Endothelial cell of umbilical vein (primary cell): Measurements from ENCODE around the gene EVC. TPM values are rescaled to one million over a fixed set of nuclear protein-coding genes. Genes with fewer than 3 reads are reported as not detected.

ENCODE experiments used
- BruUV-seq: library from RNA; stranded (reverse); fragments of 400-500 nt; replicated peaks from 2 replicates; lab custom pipeline; 2021; lab: Mats Ljungman, UMichigan
- CTCF ChIA-PET: fragments of 300-600, 350-600 bp; sonication (Branson Sonifier 250); formaldehyde crosslinking; loops from one replicate; lab custom pipeline; 2021; ENCODE audit warnings: antibody characterized with exemption, inconsistent platforms; lab: Charles Lee
- POLR2A ChIA-PET: fragments of 300-600, 350-600 bp; sonication (Branson Sonifier 250); formaldehyde crosslinking; loops from one replicate; lab custom pipeline; 2021; ENCODE audit warnings: antibody characterized with exemption, inconsistent platforms; lab: Charles Lee
- DNase-seq: peaks from one replicate; pipeline ENCODE4 v3.0.0-alpha.2; 2011; ENCODE audit warnings: low read depth, low spot score
- FAIRE-seq: peaks from 2 replicates; lab custom pipeline; 2011; peaks lifted over from hg19 to GRCh38; lab: Jason Lieb, UNC
- H2AFZ ChIP-seq: 2 replicates; pipeline ENCODE4 v1.6.0; 2012; ENCODE audit warnings: low read depth, low read length, control low read depth, inconsistent platforms
- H3K27ac ChIP-seq: 2 replicates; pipeline ENCODE4 v1.5.1; 2011; ENCODE audit warnings: low read depth, mild to moderate bottlenecking, control low read depth, low read length, moderate library complexity; ENCODE audit not compliant: insufficient read depth
- H3K27me3 ChIP-seq, 2 experiments: 2 replicates each; pipeline versions ENCODE4 v1.6.0 to v1.6.1; 2011; ENCODE audit warnings: low read length in 2 of 2, mixed read lengths in 1 of 2; ENCODE audit not compliant: control insufficient read depth in 2 of 2, insufficient read depth in 2 of 2
- H3K36me3 ChIP-seq, 2 experiments: 2 replicates in 1 of 2; 3 replicates in 1 of 2; pipeline ENCODE4 v1.5.1; 2011; ENCODE audit warnings: low read length in 2 of 2, mild to moderate bottlenecking in 1 of 2, moderate library complexity in 1 of 2; ENCODE audit not compliant: control insufficient read depth in 2 of 2, insufficient read depth in 2 of 2; ENCODE audit errors: extremely low read depth in 1 of 2
- H3K4me1 ChIP-seq: 3 replicates; pipeline ENCODE4 v1.5.1; 2011; ENCODE audit warnings: mild to moderate bottlenecking, low read length; ENCODE audit not compliant: control insufficient read depth, insufficient read depth; ENCODE audit errors: extremely low read depth
- H3K4me2 ChIP-seq: 2 replicates; pipeline ENCODE4 v1.6.1; 2011; ENCODE audit warnings: low read length, control low read depth, mixed read lengths; ENCODE audit not compliant: insufficient read depth
- H3K4me3 ChIP-seq, 3 experiments: fragments of 200-600 bp in 1 of 3; sonication (generic), shearing (Covaris generic) in 1 of 3; replicated peaks in 1 of 3; 2 replicates each; pipeline ENCODE4 v1.5.1; 2011 to 2016; ENCODE audit warnings: control low read depth in 3 of 3, low read length in 3 of 3, mild to moderate bottlenecking in 2 of 3, inconsistent platforms in 1 of 3, low read depth in 1 of 3, moderate library complexity in 1 of 3; ENCODE audit not compliant: insufficient read depth in 1 of 3
- H3K79me2 ChIP-seq: 2 replicates; pipeline ENCODE4 v1.6.0; 2012; ENCODE audit warnings: low read length, inconsistent platforms; ENCODE audit not compliant: control insufficient read depth, insufficient read depth
- H3K9ac ChIP-seq: replicated peaks from 2 replicates; pipeline ENCODE3; 2011; ENCODE audit warnings: low read length, control low read depth; ENCODE audit not compliant: insufficient read depth; ENCODE audit errors: extremely low read depth
- H3K9me1 ChIP-seq: replicated peaks from 3 replicates; pipeline ENCODE4 v1.6.0; 2011; ENCODE audit warnings: mild to moderate bottlenecking, low read length; ENCODE audit not compliant: control insufficient read depth, insufficient read depth; ENCODE audit errors: extremely low read depth
- H3K9me3 ChIP-seq: replicated peaks from 2 replicates; pipeline ENCODE4 v1.5.1; 2012; ENCODE audit warnings: low read length, inconsistent platforms; ENCODE audit not compliant: control insufficient read depth, insufficient read depth
- H4K20me1 ChIP-seq: replicated peaks from 2 replicates; pipeline ENCODE3; 2011; ENCODE audit warnings: mild to moderate bottlenecking, low read length; ENCODE audit not compliant: control insufficient read depth, insufficient read depth; ENCODE audit errors: extremely low read depth
- CTCF ChIP-seq, 2 donors: IDR thresholded peaks; 1 replicate in 1 of 2; 2 replicates in 1 of 2; pipeline ENCODE4 v1.5.1; 2011; ENCODE audit warnings: low read length in 2 of 2, mild to moderate bottlenecking in 2 of 2, moderate library complexity in 2 of 2, control low read depth in 1 of 2, inconsistent platforms in 1 of 2, low read depth in 1 of 2; ENCODE audit not compliant: insufficient read depth in 1 of 2; ENCODE audit errors: extremely low read depth in 1 of 2
- EZH2 ChIP-seq: IDR thresholded peaks from 2 replicates; pipeline ENCODE4 v1.6.1; 2012; ENCODE audit warnings: borderline replicate concordance, low read depth, mild to moderate bottlenecking, moderate library complexity, low read length, inconsistent platforms; ENCODE audit not compliant: severe bottlenecking
- FOS ChIP-seq: IDR thresholded peaks from 2 replicates; pipeline ENCODE4 v1.6.1; 2011; ENCODE audit warnings: mild to moderate bottlenecking, low read length, moderate library complexity, borderline replicate concordance; ENCODE audit not compliant: insufficient read depth
- GATA2 ChIP-seq: IDR thresholded peaks from 2 replicates; pipeline ENCODE4 v1.7.0; 2011; ENCODE audit warnings: low read depth, mild to moderate bottlenecking, moderate library complexity, mixed read lengths, low read length; ENCODE audit not compliant: insufficient read length, insufficient read depth
- JUN ChIP-seq: IDR thresholded peaks from 2 replicates; pipeline ENCODE4 v1.6.1; 2011; ENCODE audit warnings: borderline replicate concordance, low read depth; ENCODE audit not compliant: insufficient read length, insufficient read depth
- MYC ChIP-seq: IDR thresholded peaks from one replicate; pipeline ENCODE4 v1.6.1; 2011; ENCODE audit warnings: mild to moderate bottlenecking, low read depth, low read length
- POLR2A ChIP-seq: IDR thresholded peaks from 2 replicates; pipeline ENCODE4 v1.6.1; 2012; ENCODE audit warnings: low read depth, mild to moderate bottlenecking, control low read depth, low read length
- POLR2AphosphoS5 ChIP-seq: IDR thresholded peaks from 2 replicates; pipeline ENCODE4 v1.6.1; 2012; ENCODE audit warnings: low read depth, mild to moderate bottlenecking, control low read depth, low read length, moderate library complexity; ENCODE audit not compliant: insufficient read depth
- dilution Hi-C: fragments of 300-500 bp; cut with MboI; formaldehyde crosslinking; loops from one replicate; pipeline ENCODE4 v1.15.0; 2019; ENCODE audit warnings: low sequenced_read_pairs; ENCODE audit not compliant: extremely low pct_ligation_motif_present
- intact Hi-C: fragments of 100-400 bp; cut with micrococcal nuclease; formaldehyde crosslinking; loops from one replicate; pipeline ENCODE4 v1.10.0; 2022
- polyA plus RNA-seq, 4 experiments: library from polyadenylated mRNA; depleted of rRNA in 3 of 4; stranded (reverse) in 3 of 4; unstranded in 1 of 4; fragments of >200 nt; gene quantifications; 2 replicates each; pipeline versions ENCODE4 v1.2.1 to v1.2.3, GENCODE V29; 2011 to 2012; ENCODE audit warnings: missing spikeins in 1 of 4
- total RNA-seq: library from RNA; stranded (reverse); gene quantifications from 2 replicates; pipeline ENCODE4 v1.2.3, GENCODE V29; 2021
- TF ChIP-seq, protein P1 (sequence below): IDR thresholded peaks from 2 replicates; pipeline ENCODE4 v1.6.1; 2011; ENCODE audit not compliant: insufficient read depth, insufficient read length

EVC gene
- total and polyA plus RNA-seq, 2 donors (not counting 3 experiments of a cell fraction or from before 2014, with no cell fraction given), result 6.3 to 31.6 TPM

- Histone ChIP-seq H3K9me1 (no peaks in the 10 kb centered on the region), H3K4me3 (no peak overlapping the region), H3K4me2 (no peak overlapping the region), H3K27me3 (no peaks in the 10 kb centered on the region), H3K27ac (no peak overlapping the region), H3K4me1 (no peaks in the 10 kb centered on the region), H3K79me2 (peaks cover under 1% of the 10 kb centered on the region), H3K36me3 (peaks cover 6 to 23% of the 10 kb centered on the region in 2 experiments), H3K9me3 (no peaks in the 10 kb centered on the region), H4K20me1 (no peaks in the 10 kb centered on the region), H3K9ac (no peak overlapping the region), H2AFZ (no peak overlapping the region)
- DNase-seq (no peak), FAIRE-seq (no peak)
- BruUV-seq, result no TSS peak
- POLR2A ChIA-PET, result no interaction called here
- intact Hi-C loops, result no loop called here
- TF ChIP-seq GATA2 (no peak), MYC (no peak), JUN (no peak), FOS (no peak), POLR2A (no peak), CTCF (IDR thresholded peaks at IDR 0.05; ENCODE audit: extremely low read depth in 1 of 2, insufficient read depth in 1 of 2, low read depth in 1 of 2, low read length in 2 of 2) (no peak), POLR2AphosphoS5 (no peak), EZH2 (no peak)
- TF ChIP-seq, protein P1, sequence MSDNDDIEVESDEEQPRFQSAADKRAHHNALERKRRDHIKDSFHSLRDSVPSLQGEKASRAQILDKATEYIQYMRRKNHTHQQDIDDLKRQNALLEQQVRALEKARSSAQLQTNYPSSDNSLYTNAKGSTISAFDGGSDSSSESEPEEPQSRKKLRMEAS, result no peak
- CTCF ChIA-PET, result no interaction called here
- dilution Hi-C loops, result no loop called here
These were observed 20.3 kb downstream of the EVC start for GRCh38 chr4:5730993-5731990.
